ENCODE data around the gene POLR2E.

The POLR2E gene

GRCh38 chr19:1062387-1063029 lies 32.7 kb downstream of the POLR2E start:
- DNase-seq: no peak

DNA sequence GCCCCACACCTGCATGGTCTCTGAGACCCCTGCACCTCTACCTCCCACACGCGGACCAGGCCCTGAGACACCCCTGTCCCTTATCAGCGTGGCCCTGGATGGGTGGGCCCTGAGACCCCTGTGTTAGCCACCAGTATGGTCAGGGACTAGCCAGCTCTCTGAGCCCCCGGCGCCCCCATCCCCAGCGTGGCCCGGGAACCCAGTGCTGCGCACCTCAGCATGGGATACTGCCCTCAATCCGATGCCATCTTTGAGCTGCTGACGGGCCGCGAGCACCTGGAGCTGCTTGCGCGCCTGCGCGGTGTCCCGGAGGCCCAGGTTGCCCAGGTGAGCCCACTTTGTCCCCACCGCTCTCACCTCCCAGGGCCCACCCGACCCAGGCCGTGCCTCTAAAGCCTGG lies 33.2 kb downstream of the POLR2E start:
- DNase-seq: no peak

GRCh38 chr19:1060689-1061088 lies 34.5 kb downstream of the POLR2E start:
- no peak for DNase-seq

DNA sequence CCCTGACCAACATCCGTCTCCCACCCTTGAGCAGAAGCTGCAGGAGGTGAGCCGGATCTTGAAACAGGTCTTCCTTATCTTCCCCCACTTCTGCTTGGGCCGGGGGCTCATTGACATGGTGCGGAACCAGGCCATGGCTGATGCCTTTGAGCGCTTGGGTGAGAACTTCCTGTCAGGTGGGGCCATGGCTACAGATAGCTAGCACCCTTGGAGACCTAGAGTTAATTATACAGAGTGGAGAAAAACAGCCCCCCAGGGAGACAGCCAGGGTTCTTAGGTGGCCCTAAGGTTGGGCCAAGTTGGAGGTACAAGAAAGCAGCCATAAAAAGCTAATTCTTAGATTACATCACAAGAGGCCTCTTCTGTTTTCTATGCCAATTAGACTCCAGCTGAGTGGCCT lies 37.1 kb downstream of the POLR2E start:
- no peak for DNase-seq

DNA sequence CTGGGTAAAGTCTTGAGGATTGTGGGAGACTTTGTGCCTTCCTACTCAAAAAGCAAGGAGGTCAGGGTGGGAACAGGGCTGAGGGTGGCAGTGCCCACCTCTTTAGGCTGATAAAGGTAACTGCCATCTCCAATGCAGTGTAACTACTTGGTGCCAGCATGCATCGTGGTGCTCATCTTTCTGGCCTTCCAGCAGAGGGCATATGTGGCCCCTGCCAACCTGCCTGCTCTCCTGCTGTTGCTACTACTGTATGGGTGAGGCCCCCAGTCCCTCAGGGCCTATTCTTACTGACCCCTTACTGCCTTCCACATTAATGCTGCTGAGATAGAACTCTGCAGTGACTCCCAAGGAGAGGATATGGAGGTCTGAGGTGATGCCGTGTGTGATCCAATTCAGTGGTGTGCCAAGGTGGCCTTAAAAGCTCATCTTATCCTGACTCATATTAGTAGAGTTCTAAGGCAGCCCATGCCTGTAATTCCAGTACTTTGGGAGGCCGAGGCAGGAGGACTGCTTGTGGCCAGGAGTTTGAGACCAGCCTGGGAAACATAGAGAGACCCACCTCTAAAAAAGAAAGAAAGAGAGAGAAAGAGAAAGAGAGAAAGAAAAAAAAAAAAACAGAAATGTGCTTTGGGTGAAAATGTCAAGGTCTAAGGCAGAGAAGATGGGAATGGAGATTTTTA lies 37.9 kb downstream of the POLR2E start:
- peak; percentile 7 for DNase-seq

GRCh38 chr19:1055886-1056620 lies 39.1 kb downstream of the POLR2E start:
- no peak for DNase-seq

DNA sequence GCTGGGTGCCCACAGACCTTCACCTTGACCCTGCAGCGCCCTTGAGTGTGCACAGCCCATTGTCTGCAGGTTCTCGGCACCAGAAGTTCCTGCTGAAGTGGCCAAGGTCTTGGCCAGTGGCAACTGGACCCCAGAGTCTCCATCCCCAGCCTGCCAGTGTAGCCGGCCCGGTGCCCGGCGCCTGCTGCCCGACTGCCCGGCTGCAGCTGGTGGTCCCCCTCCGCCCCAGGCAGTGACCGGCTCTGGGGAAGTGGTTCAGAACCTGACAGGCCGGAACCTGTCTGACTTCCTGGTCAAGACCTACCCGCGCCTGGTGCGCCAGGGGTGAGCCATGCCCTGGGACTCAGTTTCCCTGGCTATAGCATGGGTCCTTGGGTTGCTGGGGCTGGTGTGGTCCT lies 40.1 kb downstream of the POLR2E start:
- no peak for DNase-seq

DNA sequence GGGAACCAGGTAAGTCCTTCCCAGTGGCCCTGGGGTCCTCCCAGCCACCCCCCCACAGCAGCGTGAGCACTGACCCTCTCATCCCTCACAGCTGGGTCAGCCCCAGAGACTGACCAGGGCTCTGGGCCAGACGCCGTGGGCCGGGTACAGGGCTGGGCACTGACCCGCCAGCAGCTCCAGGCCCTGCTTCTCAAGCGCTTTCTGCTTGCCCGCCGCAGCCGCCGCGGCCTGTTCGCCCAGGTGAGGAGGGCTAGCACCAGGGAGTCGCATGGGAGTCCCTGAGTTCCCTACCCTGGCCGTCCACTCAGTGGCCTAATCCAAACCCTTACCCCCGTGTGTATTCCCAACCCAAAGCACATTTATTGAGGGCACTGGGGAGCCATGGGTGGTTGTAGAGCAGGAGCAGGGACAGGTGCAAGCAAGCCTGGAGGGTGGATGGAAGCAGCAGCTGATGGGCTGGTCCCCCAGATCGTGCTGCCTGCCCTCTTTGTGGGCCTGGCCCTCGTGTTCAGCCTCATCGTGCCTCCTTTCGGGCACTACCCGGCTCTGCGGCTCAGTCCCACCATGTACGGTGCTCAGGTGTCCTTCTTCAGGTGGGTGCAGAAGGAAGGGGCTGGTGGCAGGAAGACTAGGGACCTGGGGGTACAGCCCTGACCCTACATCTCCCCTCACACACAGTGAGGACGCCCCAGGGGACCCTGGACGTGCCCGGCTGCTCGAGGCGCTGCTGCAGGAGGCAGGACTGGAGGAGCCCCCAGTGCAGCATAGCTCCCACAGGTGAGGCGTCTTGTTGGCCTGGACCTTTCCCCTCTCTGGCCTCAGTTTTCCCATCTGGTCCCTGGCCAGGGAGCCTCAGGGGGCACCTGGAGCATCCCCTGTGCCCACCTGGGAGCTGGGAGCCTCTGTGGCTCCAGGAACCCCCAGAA lies 40.8 kb downstream of the POLR2E start:
- no peak for DNase-seq

DNA sequence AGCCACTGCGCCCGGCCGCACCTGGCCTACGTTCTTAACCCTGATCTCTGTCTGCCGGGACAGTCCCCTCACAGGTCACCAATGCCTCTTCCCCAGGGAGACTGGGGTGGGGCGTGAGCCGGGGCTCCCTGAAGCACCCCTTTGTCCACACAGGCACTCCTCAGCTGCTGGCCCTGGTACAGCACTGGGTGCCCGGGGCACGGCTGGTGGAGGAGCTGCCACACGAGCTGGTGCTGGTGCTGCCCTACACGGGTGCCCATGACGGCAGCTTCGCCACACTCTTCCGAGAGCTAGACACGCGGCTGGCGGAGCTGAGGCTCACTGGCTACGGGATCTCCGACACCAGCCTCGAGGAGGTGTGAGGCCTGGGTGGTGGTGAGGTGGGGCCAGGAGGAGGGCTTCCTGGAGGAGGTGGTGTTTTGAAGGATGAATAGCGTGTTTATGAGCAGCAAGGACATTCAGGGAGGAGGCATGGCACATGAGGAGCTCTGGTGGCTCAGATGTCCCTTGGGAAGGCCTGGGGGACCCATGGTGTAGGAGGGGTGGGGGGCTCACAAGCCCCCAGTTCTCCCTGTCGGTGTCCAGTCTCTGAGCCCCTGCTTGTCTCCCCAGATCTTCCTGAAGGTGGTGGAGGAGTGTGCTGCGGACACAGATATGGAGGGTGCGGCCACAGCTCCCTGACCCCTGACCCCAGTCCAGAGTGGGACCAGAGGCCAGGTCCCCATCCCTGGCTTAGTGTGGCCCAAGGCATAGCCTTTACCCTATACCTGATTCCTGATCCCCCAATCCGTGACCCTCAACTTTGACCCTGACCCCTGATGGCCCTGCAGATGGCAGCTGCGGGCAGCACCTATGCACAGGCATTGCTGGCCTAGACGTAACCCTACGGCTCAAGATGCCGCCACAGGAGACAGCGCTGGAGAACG lies 41.7 kb downstream of the POLR2E start:
- DNase-seq: no peak

- no peak for DNase-seq
These were observed 42.7 kb downstream of the POLR2E start for GRCh38 chr19:1052349-1052975.

GRCh38 chr19:1051791-1052190 lies 43.4 kb downstream of the POLR2E start:
- DNase-seq: no peak

GRCh38 chr19:1050989-1051788 lies 44.0 kb downstream of the POLR2E start:
- DNase-seq: no peak

GRCh38 chr19:1049800-1050199 lies 45.4 kb downstream of the POLR2E start:
- DNase-seq: no peak

GRCh38 chr19:1049106-1049505 lies 46.1 kb downstream of the POLR2E start:
- DNase-seq: no peak

GRCh38 chr19:1047696-1048147 lies 47.5 kb downstream of the POLR2E start:
- no peak for DNase-seq

- DNase-seq: no peak
These were observed 48.1 kb downstream of the POLR2E start for GRCh38 chr19:1046836-1047695.

DNA sequence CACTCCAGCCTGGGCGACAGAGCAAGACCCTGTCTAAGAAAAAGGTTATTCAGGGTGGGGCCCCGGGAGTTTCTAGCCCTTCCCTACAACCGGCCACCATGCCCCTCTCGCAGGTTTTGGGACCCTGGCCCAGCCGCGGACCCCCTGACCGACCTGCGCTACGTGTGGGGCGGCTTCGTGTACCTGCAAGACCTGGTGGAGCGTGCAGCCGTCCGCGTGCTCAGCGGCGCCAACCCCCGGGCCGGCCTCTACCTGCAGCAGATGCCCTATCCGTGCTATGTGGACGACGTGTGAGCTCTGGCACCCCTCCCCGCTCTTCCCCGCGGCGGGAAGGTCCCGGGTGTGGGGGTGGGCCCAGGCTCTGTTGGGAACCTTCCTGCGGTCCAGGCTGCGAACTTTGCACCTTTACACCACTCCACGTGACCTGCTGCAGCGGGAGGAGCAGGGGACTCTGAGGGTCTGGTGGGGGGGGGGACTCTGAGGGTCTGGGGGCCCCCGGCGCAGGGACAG lies 49.0 kb downstream of the POLR2E start:
- DNase-seq: no peak

- DNase-seq: no peak
These were observed 50.0 kb downstream of the POLR2E start for GRCh38 chr19:1045247-1045603.

All from NCI-H510A treated with DMSO at 0.1 percent for 48 hours (cell line).